Astrocyte (in vitro differentiated cells and primary cell): Measurements from ENCODE around the gene RNF175.

Experiments
- EZH2 ChIP-seq: IDR thresholded peaks from 2 replicates; pipeline ENCODE4 v1.6.1; 2012; ENCODE audit warnings: mild to moderate bottlenecking, low read length, inconsistent platforms; ENCODE audit not compliant: insufficient read depth
- TF ChIP-seq, protein P1 (sequence below): IDR thresholded peaks from 2 replicates; pipeline ENCODE4 v1.5.1; 2011; ENCODE audit warnings: low read depth, mild to moderate bottlenecking, inconsistent platforms, low read length, moderate library complexity; ENCODE audit not compliant: insufficient read depth

DNA sequence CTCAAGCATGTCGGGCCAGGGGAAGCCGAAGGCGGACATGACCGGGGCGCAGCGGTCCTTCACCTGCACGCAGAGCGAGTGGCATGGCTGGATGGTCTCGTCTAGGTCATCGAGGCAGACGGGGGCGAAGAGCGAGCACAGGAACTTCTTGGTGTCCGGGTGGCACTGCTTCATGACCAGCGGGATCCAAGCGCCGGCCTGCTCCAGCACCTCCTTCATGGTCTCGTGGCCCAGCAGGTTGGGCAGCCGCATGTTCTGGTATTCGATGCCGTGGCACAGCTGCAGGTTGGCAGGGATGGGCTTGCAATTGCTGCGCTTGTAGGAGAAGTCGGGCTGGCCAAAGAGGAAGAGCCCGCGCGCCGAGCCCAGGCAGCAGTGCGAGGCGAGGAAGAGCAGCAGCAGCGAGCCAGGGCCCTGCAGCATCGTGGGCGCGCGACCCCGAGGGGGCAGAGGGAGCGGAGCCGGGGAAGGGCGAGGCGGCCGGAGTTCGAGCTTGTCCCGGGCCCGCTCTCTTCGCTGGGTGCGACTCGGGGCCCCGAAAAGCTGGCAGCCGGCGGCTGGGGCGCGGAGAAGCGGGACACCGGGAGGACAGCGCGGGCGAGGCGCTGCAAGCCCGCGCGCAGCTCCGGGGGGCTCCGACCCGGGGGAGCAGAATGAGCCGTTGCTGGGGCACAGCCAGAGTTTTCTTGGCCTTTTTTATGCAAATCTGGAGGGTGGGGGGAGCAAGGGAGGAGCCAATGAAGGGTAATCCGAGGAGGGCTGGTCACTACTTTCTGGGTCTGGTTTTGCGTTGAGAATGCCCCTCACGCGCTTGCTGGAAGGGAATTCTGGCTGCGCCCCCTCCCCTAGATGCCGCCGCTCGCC, 28.8 kb upstream of the RNF175 start, which contains the start of gene SFRP2:
- TF ChIP-seq, protein P1, sequence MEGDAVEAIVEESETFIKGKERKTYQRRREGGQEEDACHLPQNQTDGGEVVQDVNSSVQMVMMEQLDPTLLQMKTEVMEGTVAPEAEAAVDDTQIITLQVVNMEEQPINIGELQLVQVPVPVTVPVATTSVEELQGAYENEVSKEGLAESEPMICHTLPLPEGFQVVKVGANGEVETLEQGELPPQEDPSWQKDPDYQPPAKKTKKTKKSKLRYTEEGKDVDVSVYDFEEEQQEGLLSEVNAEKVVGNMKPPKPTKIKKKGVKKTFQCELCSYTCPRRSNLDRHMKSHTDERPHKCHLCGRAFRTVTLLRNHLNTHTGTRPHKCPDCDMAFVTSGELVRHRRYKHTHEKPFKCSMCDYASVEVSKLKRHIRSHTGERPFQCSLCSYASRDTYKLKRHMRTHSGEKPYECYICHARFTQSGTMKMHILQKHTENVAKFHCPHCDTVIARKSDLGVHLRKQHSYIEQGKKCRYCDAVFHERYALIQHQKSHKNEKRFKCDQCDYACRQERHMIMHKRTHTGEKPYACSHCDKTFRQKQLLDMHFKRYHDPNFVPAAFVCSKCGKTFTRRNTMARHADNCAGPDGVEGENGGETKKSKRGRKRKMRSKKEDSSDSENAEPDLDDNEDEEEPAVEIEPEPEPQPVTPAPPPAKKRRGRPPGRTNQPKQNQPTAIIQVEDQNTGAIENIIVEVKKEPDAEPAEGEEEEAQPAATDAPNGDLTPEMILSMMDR: no peak
- peak; percentile 98 for TF ChIP-seq EZH2
